ENCODE measurements around the gene CLEC2B. TPM values are rescaled to one million over a fixed set of nuclear protein-coding genes. Genes with fewer than 3 reads are reported as not detected.

The CLEC2B gene
- total RNA-seq, 1 donor from 2014 or later = 15.2 TPM

DNA sequence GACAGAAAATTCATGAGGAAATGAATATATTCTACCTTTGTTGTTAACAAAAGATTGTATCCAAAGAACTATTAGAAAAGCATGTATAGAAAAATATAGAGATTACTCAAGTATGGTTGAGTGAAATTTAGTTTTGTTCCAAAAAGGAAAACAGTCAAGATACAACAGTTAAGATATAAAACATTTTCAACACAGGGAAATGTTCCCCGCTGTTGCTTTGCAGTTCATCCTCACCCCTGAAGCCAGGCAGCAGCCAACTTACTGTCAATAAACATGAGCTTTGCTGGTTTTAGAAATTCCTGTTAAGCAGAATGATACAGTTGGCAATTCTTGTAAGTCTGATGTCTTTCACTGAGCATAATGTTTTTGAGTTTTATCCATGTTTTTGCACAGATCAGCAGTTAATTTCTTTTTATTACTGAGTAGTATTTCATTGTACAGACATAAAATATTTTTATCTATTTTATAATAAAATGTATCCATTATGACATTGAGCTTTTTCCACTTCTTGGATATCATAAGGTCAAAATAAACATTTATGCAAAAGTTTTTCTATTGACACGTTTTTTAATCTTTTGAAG, 1.2 kb upstream of the CLEC2B start:
- peak; percentile 50 for DNase-seq (ENCODE audit: low read depth)

DNA sequence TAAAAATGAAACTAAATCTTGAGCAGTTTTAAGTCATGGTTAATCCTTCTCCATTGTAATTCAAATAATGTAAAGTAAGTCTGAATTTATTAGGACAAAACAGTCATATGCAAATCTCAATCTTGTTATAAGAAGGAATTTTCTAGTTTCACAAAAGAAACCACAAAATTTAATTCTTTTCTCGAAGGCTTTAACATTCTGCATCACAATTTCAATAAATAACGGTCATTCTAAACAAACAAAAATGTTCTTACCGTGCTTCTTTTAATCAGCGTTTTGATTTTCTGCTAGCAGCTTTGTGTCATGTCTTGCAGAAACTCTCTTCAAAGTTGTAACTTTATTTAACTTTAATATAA, 225 bp downstream of the CLEC2B start:
- no peak for DNase-seq (ENCODE audit: low read depth)

- DNase-seq (ENCODE audit: low read depth) = peak; percentile 45
Observed at GRCh38 chr12:9868311-9868801, 798 bp downstream of the CLEC2B start.

- DNase-seq (ENCODE audit: low read depth) = no peak
Observed at GRCh38 chr12:9867531-9867930, 1.6 kb downstream of the CLEC2B start.

- DNase-seq (ENCODE audit: low read depth) = peak; percentile 41
Observed at GRCh38 chr12:9866860-9867269, 2.3 kb downstream of the CLEC2B start.

DNA sequence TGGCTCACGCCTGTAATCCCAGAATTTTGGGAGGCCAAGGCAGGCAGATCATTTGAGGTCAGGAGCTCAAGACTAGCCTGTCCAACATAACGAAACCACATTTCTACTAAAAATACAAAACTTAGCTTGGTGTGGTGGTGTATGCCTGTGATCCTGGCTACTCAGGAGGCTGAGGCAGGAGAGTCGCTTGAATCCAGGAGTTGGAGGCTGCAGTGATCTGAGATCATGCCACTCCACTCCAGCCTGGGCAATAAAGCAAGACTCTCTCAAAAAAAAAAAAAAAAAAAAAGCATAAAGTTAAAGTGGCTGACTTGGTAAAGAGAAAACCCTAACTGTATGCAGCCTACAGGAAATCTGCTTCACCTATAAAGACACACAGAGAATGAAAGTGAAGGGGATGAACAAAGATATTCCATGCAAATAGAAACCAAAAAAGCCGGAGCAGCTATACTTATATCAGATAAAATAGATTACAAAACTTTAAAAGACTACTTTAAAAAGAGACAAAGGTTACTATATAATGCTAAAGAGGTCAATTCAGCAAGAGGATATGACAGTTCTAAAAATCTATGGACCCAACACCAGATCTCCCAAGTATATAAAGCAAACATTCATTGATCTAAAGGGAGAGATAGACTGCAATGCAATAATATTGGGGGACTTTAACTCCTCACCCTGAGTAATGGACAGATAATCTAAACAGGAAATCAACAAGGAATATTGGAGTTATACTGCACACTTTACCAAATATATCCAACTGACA, 4.1 kb downstream of the CLEC2B start:
- peak; percentile 19 for DNase-seq (ENCODE audit: low read depth)

DNA sequence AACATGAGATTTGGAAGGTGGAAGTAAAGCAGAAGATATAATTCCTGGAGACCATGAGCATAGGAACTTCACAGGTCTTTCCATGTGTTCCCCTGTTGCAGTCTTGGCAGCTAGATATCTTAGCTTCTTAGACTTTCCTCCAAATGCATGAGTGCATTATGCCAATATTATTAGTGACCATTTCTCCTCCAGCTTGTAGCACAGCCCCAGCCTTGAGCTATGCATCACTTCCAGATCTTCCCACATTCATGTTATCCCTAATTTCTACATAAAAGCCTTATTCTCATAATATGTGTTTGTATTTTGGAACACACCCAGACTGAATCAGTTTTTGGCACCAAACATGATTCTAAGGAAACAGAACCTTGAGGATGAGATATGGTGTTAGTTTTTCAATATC, 11.0 kb downstream of the CLEC2B start:
- no peak for DNase-seq (ENCODE audit: low read depth)

DNA sequence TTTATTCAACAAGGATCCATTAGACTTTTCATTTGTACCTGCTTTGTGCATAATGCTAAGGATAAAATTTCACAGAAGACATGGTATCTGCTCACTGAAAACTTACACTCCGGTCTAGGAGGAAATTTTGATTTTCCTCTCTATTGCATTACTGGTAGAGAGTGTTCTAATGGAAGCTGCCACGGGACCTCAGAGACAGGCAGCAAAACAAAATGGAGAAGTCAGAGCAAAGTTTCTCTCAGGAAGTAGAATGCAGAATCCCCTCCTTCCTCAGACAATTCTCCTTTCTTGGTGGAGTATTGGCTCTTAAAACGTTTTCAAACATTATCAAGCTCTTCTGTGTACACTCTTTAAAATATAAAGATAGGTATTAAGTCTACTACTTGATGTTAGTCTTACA, 12.3 kb downstream of the CLEC2B start:
- DNase-seq (ENCODE audit: low read depth) = no peak

- DNase-seq (ENCODE audit: low read depth) = no peak
Observed at GRCh38 chr12:9856151-9856550, 13.0 kb downstream of the CLEC2B start.

DNA sequence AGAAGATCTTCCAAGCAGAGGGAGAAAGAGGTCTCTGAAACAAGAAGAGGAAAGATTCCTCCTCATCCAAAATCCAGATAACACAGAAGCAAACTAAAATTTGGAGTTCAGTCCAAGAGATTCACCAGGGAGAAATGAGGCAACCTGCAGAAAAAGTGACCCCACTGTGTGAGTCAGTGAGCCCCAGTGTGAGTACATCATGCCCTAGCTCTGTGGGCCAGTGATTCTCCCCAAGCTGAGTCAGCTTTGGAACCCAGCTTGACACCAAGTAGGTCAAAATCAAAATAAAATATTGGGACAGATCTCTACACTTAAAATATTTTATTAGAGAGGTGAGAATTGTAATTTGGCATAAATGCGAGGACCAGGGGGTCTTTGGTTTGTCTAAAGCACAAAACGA, 17.2 kb downstream of the CLEC2B start:
- no peak for DNase-seq (ENCODE audit: low read depth)

GRCh38 chr12:9851050-9851449, 18.1 kb downstream of the CLEC2B start:
- no peak for DNase-seq (ENCODE audit: low read depth)

- no peak for DNase-seq (ENCODE audit: low read depth)
Observed at GRCh38 chr12:9848899-9849298, 20.3 kb downstream of the CLEC2B start.

DNA sequence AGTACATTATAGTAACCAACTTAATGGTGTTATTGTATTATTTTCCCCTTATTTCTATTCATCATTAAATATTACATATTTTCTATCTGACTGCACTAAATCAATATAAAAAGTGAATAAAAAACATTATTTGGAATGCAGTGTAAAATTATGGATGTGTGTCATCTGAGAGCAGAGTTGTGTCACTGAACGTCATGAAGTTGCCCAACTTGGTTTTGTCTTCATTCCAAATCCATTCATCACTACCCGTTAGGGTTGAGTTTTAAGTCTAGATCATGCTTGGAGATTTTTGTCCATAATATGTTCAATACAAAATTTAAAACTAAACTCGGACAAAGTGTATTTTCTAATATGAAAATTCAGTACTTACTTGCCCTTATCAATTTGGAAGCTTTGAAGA, 25.7 kb downstream of the CLEC2B start:
- no peak for DNase-seq (ENCODE audit: low read depth)

DNA sequence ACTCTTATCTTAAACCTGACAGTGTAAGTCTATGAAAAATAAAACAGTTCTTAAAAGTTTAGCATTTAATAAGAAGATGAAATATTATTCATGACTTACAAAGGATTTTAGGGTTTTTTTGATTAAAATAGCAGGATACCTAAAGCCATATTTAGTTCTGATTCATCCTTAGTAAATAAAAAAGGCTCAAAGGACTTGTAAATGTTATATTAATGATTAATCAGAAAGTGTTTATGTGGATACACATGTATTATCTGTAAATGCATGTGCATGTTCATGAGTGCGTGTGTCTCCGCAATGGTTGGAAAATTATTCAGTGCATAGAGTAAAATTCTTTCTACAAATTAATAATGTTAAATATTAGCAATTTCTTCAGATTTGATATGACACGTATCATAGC, 37.4 kb downstream of the CLEC2B start:
- no peak for DNase-seq (ENCODE audit: low read depth)

DNA sequence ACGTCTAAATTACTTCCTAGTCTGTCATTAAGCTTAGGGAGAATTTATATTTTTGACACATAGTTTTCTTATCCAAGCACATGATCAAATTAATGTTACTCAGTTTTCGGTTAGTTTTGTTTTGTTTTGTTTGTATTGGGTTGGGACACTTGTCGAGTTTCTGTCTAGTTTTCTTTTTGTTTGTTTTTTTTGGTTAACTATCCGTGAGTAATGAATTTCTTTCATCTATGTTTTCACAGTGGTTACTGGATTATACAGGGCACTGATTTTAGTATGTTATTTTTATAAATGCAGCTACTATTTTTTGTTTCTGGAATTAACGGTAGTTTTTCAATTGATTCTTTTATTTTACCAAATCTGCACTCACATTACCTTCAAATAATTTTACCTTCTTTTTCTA, 39.2 kb downstream of the CLEC2B start:
- no peak for DNase-seq (ENCODE audit: low read depth)

DNA sequence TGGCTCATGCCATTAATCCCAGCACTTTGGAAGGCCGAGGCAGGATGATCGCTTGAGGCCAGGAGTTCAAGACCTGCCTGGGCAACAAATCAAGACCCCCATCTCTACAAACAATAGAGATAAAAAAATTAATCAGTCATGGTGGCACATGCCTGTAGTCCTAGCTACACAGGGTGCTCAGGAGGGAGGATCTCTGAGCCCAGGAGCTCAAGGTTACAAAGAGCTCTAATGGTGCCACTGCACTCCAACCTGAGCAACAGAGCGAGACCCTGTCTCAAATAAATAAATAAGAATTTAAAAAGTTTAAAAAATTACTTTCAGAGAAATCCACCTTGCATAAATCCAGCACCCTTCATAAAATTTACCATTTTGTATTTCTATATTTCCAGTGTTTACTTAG, 39.7 kb downstream of the CLEC2B start:
- DNase-seq (ENCODE audit: low read depth) = no peak

DNA sequence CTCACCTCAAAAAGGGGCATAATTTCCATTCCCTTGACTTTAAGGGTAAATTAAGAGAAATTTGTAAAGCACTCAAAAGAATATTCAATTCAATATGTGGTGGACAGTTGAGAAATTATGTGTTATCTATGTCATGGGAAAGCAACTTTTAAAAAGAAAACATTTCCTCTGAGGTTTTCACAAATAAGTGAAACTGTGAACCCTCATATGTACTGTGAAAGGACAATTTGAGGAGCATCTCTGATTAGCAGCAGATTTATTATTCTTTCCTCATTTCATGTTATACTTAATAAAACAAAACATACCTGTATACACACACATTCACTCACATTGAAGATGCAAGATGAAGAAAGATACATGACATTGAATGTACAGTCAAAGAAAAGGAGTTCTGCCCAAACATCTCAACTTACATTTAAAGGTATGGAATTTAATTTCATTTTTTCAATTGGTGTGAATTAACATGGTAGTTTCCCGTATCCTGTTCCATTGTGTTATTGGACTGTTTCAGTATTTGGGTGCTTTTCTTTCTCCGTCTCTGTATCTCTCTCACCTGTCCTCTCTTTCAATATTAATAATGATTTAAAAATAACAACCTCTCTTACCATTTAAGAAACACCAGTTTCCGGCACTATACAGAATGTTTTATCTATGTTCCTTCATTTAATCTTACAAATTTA, 41.8 kb downstream of the CLEC2B start, which contains the start of gene KLRF1:
Gene KLRF1 (plus strand): TSS at position 273 of the 680 bp plus-strand sequence. CDS start 64 bp downstream, at position 337.
- no peak for DNase-seq (ENCODE audit: low read depth)

GRCh38 chr12:9820281-9820930, 48.7 kb downstream of the CLEC2B start:
- DNase-seq (ENCODE audit: low read depth) = no peak

- DNase-seq (ENCODE audit: low read depth) = peak; percentile 42
Observed at GRCh38 chr12:9813821-9814798, 55.0 kb downstream of the CLEC2B start.

- DNase-seq (ENCODE audit: low read depth) = no peak
Observed at GRCh38 chr12:9811621-9812020, 57.5 kb downstream of the CLEC2B start.

DNA sequence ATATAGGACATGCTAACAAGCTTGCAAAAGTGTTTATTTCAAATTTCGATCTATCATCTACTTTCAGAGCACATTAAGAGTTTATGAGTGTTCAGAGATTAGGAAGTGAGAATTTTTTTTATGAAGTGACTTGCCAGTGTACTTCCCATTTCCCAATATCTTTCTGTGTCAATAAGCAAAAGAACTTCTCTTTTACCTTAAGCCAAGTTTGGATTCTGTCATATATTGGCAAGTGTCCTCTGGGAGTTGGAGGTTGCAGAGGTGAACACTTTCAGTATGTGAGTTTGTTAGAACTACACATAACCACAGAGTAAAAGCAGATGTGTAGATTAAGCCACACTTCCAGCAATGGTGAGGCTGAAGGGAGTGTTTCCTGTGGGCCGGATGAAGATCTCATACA, 58.5 kb downstream of the CLEC2B start:
- DNase-seq (ENCODE audit: low read depth) = no peak
